K562 (cell line): ENCODE measurements around the gene NR1H3. TPM values are rescaled to one million over a fixed set of nuclear protein-coding genes. Genes with fewer than 3 reads are reported as not detected.

Source experiments
- ETV6 ChIP-seq, 3 experiments: fragments of 150-350 bp in 1 of 3; sonication (generic) in 1 of 3; formaldehyde crosslinking in 1 of 3; IDR thresholded peaks; 2 replicates each; pipeline versions ENCODE4 v1.6.1 to v1.8.0; 2014 to 2022; ENCODE audit warnings: borderline replicate concordance in 2 of 3, low read depth in 2 of 3, antibody characterized with exemption in 1 of 3, low read length in 1 of 3, mild to moderate bottlenecking in 1 of 3, missing genetic modification reagents in 1 of 3
- FIP1L1 ChIP-seq: fragments of 200-400 bp; formaldehyde crosslinking; IDR thresholded peaks from 2 replicates; pipeline ENCODE4 v1.6.1; 2018; ENCODE audit warnings: mild to moderate bottlenecking, low read depth, low read length; ENCODE audit not compliant: poor library complexity, severe bottlenecking
- HNRNPLL ChIP-seq: fragments of 200-400 bp; formaldehyde crosslinking; IDR thresholded peaks from 2 replicates; pipeline ENCODE4 v1.6.1; 2017; ENCODE audit warnings: low read length, low read depth, mild to moderate bottlenecking; ENCODE audit not compliant: poor library complexity, severe bottlenecking
- PPARD ChIP-seq: fragments of 250-450 bp; sonication (Bioruptor Pico); IDR thresholded peaks from 2 replicates; pipeline ENCODE4 v1.8.0; 2022; ENCODE audit warnings: inconsistent platforms, mild to moderate bottlenecking, moderate library complexity
- PREB ChIP-seq: sonication (generic); formaldehyde crosslinking; IDR thresholded peaks from 2 replicates; pipeline ENCODE4 v1.8.1; 2023; ENCODE audit warnings: mild to moderate bottlenecking, missing genetic modification reagents
- SREBF1 ChIP-seq: fragments of 150-350 bp; IDR thresholded peaks from 2 replicates; pipeline ENCODE4 v1.6.1; 2014; ENCODE audit warnings: antibody characterized with exemption, low read depth, low read length, borderline replicate concordance
- ZNF445 ChIP-seq: fragments of 250-450 bp; sonication (Bioruptor Pico); IDR thresholded peaks from 2 replicates; pipeline ENCODE4 v1.4.0; 2020; ENCODE audit warnings: low read depth, mild to moderate bottlenecking, moderate library complexity
- ZNF639 ChIP-seq, 2 experiments: fragments of 200-800 bp in 1 of 2; sonication (Bioruptor generic) in 1 of 2; sonication (generic) in 1 of 2; formaldehyde crosslinking in 1 of 2; IDR thresholded peaks in 1 of 2; conservative IDR thresholded peaks in 1 of 2; 2 replicates each; pipeline versions ENCODE4 v1.5.0 to v1.6.1; 2016 to 2020; ENCODE audit warnings: missing compliant biosample characterization in 1 of 2, missing genetic modification characterization in 1 of 2, missing genetic modification reagents in 1 of 2
- polyA plus RNA-seq, 8 experiments: library from polyadenylated mRNA; depleted of rRNA in 4 of 8; stranded (reverse) in 5 of 8; unstranded in 3 of 8; fragments of >200 nt; fragmentation: Nextera tagmentation in 2 of 8; fragmentation: Illumina TruSeq in 1 of 8; extraction: Ambion mirVana in 2 of 8; extraction: Trizol in 1 of 8; gene quantifications; 2 replicates each; pipeline versions ENCODE4 v1.2.1 to v1.2.3, GENCODE V29; 2011 to 2014; ENCODE audit warnings: inconsistent platforms in 1 of 8, missing spikeins in 1 of 8
- total RNA-seq, 7 experiments: library from RNA; depleted of rRNA in 6 of 7; stranded (reverse); fragments of >200 nt in 6 of 7; fragmentation: Illumina TruSeq in 2 of 7; extraction: Trizol in 2 of 7; gene quantifications; 2 replicates each; pipeline versions ENCODE4 v1.2.1 to v1.2.3, GENCODE V29; 2011 to 2021; ENCODE audit warnings: low replicate concordance in 1 of 7
- TF ChIP-seq, protein P1 (sequence below): fragments of 450-650 bp; IDR thresholded peaks from 2 replicates; pipeline ENCODE4 v1.6.1; 2016; ENCODE audit warnings: low read depth

NR1H3 gene
- total and polyA plus RNA-seq, 9 of the 15 experiments (the other 6 are each of a cell fraction or from before 2014, with no cell fraction given) = 8.2 to 26.0 (median 11.9) TPM

DNA sequence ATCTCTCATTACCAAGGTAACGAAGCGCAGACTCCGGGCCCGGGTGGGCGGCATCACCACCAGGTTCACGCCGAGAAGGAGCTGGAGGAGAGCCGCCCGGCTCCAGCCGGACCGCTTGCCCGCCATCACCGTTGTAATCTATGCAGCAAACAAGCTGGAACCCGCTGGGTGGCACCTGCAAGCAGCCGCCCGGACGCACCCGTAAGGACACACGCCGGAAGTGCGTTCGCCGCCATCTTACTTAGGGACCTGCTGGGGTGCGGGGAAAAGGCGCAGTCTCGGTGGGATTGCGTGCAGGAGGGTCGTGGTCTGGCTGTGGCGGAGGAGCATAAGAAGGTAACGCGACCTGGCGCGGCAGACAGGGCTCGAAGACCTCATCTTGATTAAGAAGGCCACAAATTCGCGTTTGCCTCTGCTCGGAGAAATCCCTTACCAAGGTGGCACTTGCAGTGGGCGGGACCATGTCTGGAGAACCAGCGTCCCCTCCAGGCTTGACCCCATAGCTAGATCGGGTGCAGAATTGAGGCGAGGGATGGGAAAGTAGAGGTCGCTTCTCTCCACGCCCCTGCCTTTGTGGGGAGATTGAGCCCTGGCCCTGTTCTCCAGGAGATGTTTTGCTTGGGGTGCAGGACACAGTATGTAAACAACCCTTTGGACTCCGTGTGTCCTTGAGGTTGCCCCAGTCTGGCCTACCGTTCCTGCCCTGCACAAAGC lies 9.0 kb upstream of the NR1H3 start, which contains the start of gene ACP2 (continued):
- TF ChIP-seq, protein P1, sequence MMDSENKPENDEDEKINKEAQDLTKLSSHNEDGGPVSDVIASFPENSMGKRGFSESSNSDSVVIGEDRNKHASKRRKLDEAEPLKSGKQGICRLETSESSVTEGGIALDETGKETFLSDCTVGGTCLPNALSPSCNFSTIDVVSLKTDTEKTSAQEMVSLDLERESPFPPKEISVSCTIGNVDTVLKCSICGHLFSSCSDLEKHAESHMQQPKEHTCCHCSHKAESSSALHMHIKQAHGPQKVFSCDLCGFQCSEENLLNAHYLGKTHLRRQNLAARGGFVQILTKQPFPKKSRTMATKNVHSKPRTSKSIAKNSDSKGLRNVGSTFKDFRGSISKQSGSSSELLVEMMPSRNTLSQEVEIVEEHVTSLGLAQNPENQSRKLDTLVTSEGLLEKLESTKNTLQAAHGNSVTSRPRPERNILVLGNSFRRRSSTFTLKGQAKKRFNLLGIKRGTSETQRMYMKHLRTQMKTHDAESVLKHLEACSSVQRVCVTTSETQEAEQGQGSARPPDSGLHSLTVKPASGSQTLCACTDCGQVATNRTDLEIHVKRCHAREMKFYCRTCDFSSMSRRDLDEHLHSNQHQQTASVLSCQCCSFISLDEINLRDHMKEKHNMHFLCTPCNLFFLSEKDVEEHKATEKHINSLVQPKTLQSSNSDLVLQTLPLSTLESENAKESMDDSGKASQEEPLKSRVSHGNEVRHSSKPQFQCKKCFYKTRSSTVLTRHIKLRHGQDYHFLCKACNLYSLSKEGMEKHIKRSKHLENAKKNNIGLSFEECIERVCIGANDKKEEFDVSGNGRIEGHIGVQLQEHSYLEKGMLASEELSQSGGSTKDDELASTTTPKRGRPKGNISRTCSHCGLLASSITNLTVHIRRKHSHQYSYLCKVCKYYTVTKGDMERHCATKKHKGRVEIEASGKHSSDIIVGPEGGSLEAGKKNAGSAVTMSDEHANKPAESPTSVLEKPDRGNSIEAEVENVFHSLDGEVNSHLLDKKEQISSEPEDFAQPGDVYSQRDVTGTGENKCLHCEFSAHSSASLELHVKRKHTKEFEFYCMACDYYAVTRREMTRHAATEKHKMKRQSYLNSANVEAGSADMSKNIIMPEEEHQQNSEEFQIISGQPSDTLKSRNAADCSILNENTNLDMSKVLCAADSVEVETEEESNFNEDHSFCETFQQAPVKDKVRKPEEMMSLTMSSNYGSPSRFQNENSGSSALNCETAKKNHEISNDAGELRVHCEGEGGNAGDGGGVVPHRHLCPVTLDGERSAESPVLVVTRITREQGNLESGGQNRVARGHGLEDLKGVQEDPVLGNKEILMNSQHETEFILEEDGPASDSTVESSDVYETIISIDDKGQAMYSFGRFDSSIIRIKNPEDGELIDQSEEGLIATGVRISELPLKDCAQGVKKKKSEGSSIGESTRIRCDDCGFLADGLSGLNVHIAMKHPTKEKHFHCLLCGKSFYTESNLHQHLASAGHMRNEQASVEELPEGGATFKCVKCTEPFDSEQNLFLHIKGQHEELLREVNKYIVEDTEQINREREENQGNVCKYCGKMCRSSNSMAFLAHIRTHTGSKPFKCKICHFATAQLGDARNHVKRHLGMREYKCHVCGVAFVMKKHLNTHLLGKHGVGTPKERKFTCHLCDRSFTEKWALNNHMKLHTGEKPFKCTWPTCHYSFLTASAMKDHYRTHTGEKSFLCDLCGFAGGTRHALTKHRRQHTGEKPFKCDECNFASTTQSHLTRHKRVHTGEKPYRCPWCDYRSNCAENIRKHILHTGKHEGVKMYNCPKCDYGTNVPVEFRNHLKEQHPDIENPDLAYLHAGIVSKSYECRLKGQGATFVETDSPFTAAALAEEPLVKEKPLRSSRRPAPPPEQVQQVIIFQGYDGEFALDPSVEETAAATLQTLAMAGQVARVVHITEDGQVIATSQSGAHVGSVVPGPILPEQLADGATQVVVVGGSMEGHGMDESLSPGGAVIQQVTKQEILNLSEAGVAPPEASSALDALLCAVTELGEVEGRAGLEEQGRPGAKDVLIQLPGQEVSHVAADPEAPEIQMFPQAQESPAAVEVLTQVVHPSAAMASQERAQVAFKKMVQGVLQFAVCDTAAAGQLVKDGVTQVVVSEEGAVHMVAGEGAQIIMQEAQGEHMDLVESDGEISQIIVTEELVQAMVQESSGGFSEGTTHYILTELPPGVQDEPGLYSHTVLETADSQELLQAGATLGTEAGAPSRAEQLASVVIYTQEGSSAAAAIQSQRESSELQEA = peak; percentile 30; the same call in 1 of the 2 replicates
- TF ChIP-seq ZNF445 (CRISPR knock-in tag) (no peak), PREB (CRISPR knock-in tag) (no peak), ETV6 (IDR thresholded peaks at IDR 0.05; ENCODE audit: borderline replicate concordance in 1 of 2, low read depth in 2 of 2, low read length in 1 of 2) (no peak), ETV6 (CRISPR knock-in tag; IDR thresholded peaks at IDR 0.05; ENCODE audit: borderline replicate concordance) (no peak), PPARD (CRISPR knock-in tag) (no peak), SREBF1 (no peak; the same call in 1 of the 2 replicates), HNRNPLL (peak; percentile 92), FIP1L1 (peak; percentile 92), ZNF639 (CRISPR knock-in tag; conservative IDR thresholded peaks at IDR 0.05 in 1 of 2, IDR thresholded peaks at IDR 0.05 in 1 of 2) (peak in 1 of 2 experiments; percentile 73; a peak in 2 of 4 replicates)
